IPS-18c (cell line): Measurements from ENCODE around the gene RAB6B.

Experiments used
- H3K4me3 ChIP-seq: 2 replicates; pipeline ENCODE4 v1.7.0; 2013; ENCODE audit warnings: low read depth, mild to moderate bottlenecking, low read length, moderate library complexity; ENCODE audit not compliant: insufficient read depth
- H3K9me3 ChIP-seq: one replicate; pipeline ENCODE4 v1.6.1; 2013; ENCODE audit warnings: mild to moderate bottlenecking, low read length, moderate library complexity; ENCODE audit not compliant: control insufficient read depth, insufficient read depth

RAB6B gene

GRCh38 chr3:133821767-133822638, 73.7 kb downstream of the RAB6B start:
- no peak overlapping the region for H3K4me3 ChIP-seq

DNA sequence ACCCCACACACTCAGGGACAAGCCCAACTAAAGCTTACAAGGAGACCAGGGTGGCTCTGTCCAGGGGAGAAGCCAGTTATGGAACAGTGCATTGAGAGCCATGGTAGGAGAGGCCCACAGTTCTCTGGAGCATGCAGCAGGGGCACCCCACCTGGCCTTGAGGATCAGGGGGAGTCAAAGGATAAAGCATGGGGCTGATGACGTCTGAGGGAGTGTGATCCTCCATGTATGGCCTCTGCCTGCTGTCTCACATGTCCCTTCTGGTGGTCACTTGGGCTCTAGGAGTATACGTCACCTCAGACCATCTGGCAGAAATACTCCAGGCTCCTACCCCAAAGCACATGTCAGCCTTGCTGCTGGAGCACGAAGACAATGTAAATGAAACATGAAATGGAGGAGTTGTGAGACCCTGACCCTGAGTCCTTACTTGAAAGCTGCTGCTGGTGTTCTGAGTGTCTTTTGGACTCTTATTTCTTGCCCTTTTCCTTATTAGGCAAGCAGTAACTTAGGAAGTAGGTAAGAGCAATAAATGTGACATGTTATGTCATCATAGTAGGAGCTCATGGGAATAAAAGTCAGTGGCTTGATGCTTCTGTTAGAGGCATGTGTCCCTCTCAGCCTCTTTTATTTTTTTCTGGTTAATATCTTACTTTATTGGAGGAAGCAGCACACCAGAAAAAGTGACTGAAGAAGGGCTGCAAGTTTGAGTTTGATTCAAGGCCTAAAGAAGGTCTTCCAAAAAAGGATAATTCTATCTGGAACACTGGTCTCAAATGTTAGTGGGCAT, 74.6 kb downstream of the RAB6B start:
- Histone ChIP-seq H3K9me3 (no peaks in the 10 kb centered on the region), H3K4me3 (no peak overlapping the region)

More at GRCh38 chr3:133821767-133822638, 73.7 kb downstream of the RAB6B start:
- H3K9me3 ChIP-seq, result no peaks in the 10 kb centered on the region

- Histone ChIP-seq H3K4me3 (no peak overlapping the region), H3K9me3 (no peaks in the 10 kb centered on the region)
Observed at GRCh38 chr3:133820129-133820528, 75.6 kb downstream of the RAB6B start.

GRCh38 chr3:133815386-133815785, 80.3 kb downstream of the RAB6B start:
- no peak overlapping the region for H3K4me3 ChIP-seq

DNA sequence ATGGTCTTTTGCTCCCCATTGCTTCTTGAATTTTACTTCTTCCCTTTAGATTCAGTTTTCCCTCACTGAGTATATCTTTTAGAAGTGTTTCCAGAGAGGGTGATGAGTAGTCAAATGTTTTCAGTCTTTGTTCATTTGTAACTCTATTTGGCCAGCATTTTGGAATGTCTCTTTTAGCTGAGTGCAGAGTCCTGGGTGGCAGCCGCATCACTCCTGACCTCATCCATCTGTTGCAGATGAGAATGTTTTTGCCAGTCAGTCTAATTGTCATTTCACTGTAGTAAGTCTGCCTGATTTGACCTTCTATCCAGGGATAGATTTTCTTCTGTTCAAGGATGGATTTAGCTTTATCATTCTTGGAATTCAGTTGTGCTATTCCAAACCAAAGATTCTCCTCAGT, 82.8 kb downstream of the RAB6B start:
- no peaks in the 10 kb centered on the region for H3K9me3 ChIP-seq
- H3K4me3 ChIP-seq, result no peak overlapping the region

More at GRCh38 chr3:133815386-133815785, 80.3 kb downstream of the RAB6B start:
- H3K9me3 ChIP-seq, result no peaks in the 10 kb centered on the region

DNA sequence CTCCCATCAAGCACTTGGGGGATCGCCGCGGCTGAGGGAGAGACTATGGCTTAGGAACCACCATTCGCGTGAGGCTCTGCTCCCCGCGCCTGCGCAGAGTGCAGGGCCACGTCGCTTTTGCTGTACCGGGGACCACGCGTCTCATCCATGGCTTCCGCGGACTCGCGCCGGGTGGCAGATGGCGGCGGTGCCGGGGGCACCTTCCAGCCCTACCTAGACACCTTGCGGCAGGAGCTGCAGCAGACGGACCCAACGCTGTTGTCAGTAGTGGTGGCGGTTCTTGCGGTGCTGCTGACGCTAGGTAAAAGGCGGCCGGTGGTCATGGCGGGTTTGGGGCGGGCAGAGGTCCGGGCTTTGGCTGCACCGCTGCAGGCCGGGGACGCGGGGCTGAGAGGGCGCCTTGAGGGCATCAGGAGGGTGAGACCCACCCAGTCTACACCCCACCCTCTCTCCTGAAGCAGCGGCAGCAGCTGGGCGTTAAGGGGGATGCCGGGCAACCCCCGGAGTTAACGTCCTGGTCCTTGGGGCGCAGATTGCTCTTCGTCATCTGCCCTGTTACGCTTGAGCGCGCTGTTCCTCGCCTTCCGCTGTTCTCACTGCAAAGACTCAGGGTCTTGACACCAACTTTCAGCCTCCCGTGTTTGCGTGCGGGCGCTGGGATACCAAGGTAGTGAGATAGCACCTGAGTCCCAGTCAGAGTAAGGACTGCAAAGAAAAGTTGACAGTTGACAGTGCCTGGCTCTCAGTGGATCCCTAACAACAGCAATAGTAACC, 89.8 kb downstream of the RAB6B start, which contains the start of gene SRPRB:
Gene SRPRB (plus strand): TSS at position 114 of the 774 bp plus-strand sequence. CDS start 34 bp downstream, at position 148.
- H3K9me3 ChIP-seq, result no peaks in the 10 kb centered on the region
- H3K4me3 ChIP-seq, result peak within 1 kb of the TSS; percentile 96

- Histone ChIP-seq H3K9me3 (no peaks in the 10 kb centered on the region), H3K4me3 (peak overlapping the region; percentile 96; the same call in 1 of the 2 replicates)
Observed at GRCh38 chr3:133805384-133805701, 90.3 kb downstream of the RAB6B start.

- Histone ChIP-seq H3K4me3 (peak overlapping the region; percentile 96; the same call in 1 of the 2 replicates), H3K9me3 (no peaks in the 10 kb centered on the region)
Observed at GRCh38 chr3:133804896-133805295, 90.8 kb downstream of the RAB6B start.

GRCh38 chr3:133803469-133803868, 92.2 kb downstream of the RAB6B start:
- H3K9me3 ChIP-seq, result no peaks in the 10 kb centered on the region
- no peak overlapping the region for H3K4me3 ChIP-seq

DNA sequence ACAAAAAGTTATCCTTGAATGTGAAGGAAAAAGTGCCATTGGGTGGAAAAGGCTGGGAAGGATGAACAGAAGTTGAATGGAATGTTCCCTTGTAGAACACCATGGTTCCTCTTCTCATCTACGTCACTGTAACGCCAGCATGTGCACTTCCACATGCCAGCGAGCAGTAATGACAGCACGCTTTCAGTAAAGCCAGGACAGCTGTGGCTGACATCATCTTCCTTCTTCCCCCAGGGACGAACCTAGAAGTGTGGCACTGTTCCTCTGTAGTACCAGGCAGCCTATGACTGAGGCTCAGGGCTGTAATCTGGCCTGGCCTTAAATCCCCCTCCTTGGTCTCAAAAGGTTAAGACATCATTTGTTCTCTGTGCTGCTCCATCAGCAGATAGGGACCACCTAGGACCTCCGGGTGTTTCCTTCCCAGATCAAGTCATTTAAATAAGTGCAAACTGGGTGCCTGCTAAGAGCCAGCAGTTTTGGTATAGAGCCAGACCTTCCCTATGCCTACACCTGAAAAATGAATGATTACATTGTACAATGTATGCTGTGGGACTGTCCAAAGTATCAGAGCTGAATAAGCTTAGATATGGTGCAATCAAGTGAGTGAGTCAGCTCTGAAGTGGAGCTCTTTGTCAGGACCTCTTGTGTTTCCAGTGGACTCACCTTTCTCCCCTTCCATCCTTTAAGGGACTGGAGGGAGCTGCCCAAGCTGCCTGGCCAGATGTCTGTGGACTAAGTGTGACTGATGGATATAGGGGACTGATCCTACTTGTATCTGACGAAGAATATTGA, 95.7 kb downstream of the RAB6B start:
- no peak overlapping the region for H3K4me3 ChIP-seq
- peaks cover 9% of the 10 kb centered on the region for H3K9me3 ChIP-seq

DNA sequence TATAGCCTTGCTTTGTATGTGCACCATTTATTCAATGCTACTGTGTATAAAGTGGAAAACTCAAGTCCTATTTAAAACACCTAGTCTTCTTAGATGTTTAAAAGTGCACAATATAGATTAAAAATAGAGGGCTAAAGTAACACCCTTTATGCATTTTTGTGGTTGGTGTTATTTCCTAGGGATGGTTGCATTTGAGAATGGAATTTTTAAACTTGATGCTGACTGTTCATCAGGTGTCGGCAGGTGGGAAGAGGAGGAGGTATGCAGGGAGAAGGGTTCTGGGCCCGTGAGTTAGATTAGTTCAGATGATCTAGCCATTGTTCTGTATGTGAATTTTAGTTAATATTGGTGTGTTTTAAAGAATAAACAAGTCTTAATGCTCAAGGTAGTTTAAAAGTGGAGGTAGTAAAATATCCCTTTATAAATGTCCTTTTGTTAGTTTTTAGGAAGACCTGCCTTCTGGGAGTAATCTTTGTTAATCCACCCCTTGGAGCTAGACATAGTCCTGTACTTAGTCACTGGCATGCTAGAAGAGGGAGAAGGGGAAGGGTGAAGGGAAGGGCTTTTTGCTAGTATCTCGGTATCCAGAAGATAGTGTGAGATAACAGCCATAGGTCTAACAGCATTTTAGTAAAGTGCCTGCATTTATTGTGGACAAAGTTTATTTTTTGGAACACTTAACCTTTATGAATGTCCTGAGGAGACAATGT, 98.1 kb downstream of the RAB6B start:
- peaks cover 9% of the 10 kb centered on the region for H3K9me3 ChIP-seq
- H3K4me3 ChIP-seq, result no peak overlapping the region

DNA sequence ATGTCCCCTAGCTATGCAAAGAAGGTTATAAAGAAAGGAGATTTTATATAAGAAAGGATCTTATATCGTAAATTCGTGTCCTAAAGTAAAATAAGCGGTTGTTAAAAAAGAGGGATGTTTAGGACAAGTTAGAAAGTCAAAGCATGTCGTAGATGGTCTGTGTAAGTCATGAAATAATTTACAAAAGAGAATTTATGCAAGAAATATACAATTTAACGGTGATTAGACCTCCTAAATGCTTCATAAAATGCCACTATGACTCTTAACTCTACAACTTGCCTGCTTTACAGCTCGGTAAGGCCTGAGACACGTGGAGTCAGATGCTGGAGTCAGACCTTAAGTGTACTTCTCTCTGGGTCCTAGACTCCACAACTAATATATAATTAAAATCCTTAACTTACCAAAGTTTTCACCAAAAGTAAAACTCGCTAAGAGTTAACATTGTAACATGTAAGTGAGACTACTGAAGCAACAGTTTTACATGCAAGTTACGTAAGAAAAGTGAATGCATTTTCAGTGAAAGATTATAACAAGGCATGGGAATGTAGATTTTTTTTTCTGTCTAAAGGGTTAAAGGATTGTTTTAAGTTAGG, 103.4 kb downstream of the RAB6B start:
- H3K9me3 ChIP-seq, result peaks cover 9% of the 10 kb centered on the region
- no peak overlapping the region for H3K4me3 ChIP-seq

DNA sequence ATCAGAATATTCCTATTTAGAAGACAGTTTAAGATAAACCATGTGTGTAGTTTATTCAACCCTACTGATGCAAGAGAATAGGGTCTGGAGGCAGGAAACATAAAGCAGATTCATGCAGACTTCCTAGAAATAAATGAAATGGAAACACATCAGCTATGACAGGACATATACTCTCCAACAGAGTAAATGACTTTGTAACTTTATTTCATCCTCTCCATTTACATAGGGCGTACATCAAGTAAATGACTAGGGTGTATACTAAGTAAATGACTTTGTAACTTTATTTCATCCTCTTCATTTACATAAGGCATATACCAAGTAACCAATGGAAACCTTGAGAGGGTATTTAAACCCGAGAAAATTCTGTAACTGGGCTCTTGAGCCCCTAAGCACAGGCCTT, 107.7 kb downstream of the RAB6B start:
- no peak overlapping the region for H3K4me3 ChIP-seq
- H3K9me3 ChIP-seq, result no peaks in the 10 kb centered on the region

DNA sequence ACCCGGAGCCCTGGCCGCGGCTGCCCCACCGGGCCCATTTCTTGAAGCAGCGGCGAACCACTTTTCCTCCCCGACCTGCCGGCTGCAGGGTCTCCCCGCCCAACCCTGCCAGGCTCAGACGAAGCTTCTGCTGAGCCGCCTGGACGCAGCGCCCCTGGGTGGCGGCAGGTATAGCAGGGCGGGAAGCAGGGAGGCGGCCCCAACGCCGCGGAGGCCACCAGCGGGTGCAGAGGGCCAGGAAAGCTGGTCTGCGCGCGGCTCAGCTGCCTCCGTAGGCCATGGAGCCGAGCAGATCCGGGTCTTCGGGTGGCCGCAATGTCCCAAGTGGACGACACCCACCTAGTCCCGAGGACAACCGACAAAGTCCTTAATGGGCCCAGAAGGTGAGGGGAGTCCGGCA, 111.9 kb downstream of the RAB6B start:
- Histone ChIP-seq H3K9me3 (no peaks in the 10 kb centered on the region), H3K4me3 (0 out of 2 replicates have a peak overlapping the region, but pooled peaks have one; percentile 15)

DNA sequence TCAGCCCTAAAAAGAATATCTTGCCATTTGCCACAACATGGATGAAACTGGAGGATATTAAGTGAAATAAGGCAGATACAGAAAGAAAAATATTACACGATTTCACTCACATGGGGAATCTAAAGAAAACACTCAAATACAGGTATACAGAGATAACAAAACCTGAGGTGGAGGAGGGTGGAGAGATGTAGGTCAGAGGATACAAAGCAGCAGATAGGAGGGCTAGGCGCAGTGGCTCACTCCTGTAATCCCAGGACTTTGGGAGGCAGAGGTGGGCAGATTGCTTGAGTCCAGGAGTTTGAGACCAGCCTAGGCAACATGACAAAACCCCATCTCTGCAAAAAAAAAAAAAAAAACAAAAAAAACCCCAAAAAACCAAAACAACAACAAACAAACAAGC, 113.2 kb downstream of the RAB6B start:
- no peak overlapping the region for H3K4me3 ChIP-seq
- H3K9me3 ChIP-seq, result no peaks in the 10 kb centered on the region

GRCh38 chr3:133781570-133781969, 114.1 kb downstream of the RAB6B start:
- Histone ChIP-seq H3K9me3 (no peaks in the 10 kb centered on the region), H3K4me3 (no peak overlapping the region)
